K562 (cell line): Measurements from ENCODE around the gene FAM53A. TPM values are rescaled to one million over a fixed set of nuclear protein-coding genes. Genes with fewer than 3 reads are reported as not detected.

Source experiments
- ATAC-seq: fragments of 200-7000 bp; cut with Tn5 transposase; 3 replicates; pipeline ENCODE4 v1.9.1; 2020; ENCODE audit warnings: moderate library complexity
- BruUV-seq: library from RNA; stranded (reverse); fragments of 400-500 nt; replicated peaks from 2 replicates; lab custom pipeline; 2021; lab: Mats Ljungman, UMichigan
- CTCF ChIA-PET: fragments of 300-600 bp; formaldehyde crosslinking; extraction: SDS; loops from one replicate; lab custom pipeline; 2021; ENCODE audit warnings: low intra/inter-chr PET ratio; lab: Yijun Ruan, JAX
- POLR2A ChIA-PET: fragments of 300-600, 350-650 bp; sonication (Branson Sonifier 250); formaldehyde crosslinking; extraction: SDS; loops from one replicate; lab custom pipeline; 2021; ENCODE audit warnings: antibody characterized with exemption, inconsistent platforms; lab: Yijun Ruan, JAX
- DNase-seq, 4 experiments: peaks; one replicate each; pipeline versions ENCODE4 v3.0.0 to v3.0.0-alpha.2; 2011 to 2018; ENCODE audit warnings: low spot score in 3 of 4, mixed read lengths in 3 of 4; ENCODE audit errors: extremely low read depth in 1 of 4
- FAIRE-seq: peaks from 2 replicates; lab custom pipeline; 2011; peaks lifted over from hg19 to GRCh38; lab: Jason Lieb, UNC
- H2AFZ ChIP-seq: 2 replicates; pipeline ENCODE4 v1.6.0; 2011; ENCODE audit warnings: low read depth, low read length, control low read depth, inconsistent platforms
- H3K27ac ChIP-seq: fragments of 200-600 bp; 3 replicates; pipeline ENCODE4 v1.8.0; 2011; ENCODE audit warnings: low read depth, mild to moderate bottlenecking, control low read depth, inconsistent platforms, low read length, moderate library complexity, mixed read lengths; ENCODE audit errors: extremely low read depth
- H3K27me3 ChIP-seq, 2 experiments: fragments of 300-600 bp in 1 of 2; 2 replicates in 1 of 2; 3 replicates in 1 of 2; pipeline versions ENCODE4 v1.6.0 to v1.8.0; 2011; ENCODE audit warnings: inconsistent platforms in 2 of 2, low read length in 2 of 2, mild to moderate bottlenecking in 1 of 2, mixed read lengths in 1 of 2, moderate library complexity in 1 of 2; ENCODE audit not compliant: control insufficient read depth in 2 of 2, insufficient read depth in 2 of 2
- H3K36me3 ChIP-seq: fragments of 300-600 bp; 3 replicates; pipeline ENCODE4 v1.8.0; 2011; ENCODE audit warnings: mild to moderate bottlenecking, low read length, inconsistent platforms; ENCODE audit not compliant: control insufficient read depth, insufficient read depth
- H3K4me1 ChIP-seq, 2 experiments: fragments of 200-600 bp in 1 of 2; replicated peaks in 1 of 2; 2 replicates in 1 of 2; 3 replicates in 1 of 2; pipeline versions ENCODE4 v1.5.1 to v1.8.0; 2011; ENCODE audit warnings: inconsistent platforms in 2 of 2, low read length in 2 of 2, mild to moderate bottlenecking in 1 of 2, mixed read lengths in 1 of 2, moderate library complexity in 1 of 2; ENCODE audit not compliant: control insufficient read depth in 2 of 2, insufficient read depth in 2 of 2
- H3K4me2 ChIP-seq: 2 replicates; pipeline ENCODE4 v1.6.1; 2011; ENCODE audit warnings: low read length, control low read depth, inconsistent platforms, mixed read lengths; ENCODE audit not compliant: insufficient read depth
- H3K4me3 ChIP-seq: fragments of 200-600 bp; sonication (generic), shearing (Covaris generic); 2 replicates; pipeline ENCODE4 v1.5.1; 2016; ENCODE audit warnings: control low read depth, inconsistent platforms
- H3K79me2 ChIP-seq: fragments of 200-600 bp; 3 replicates; pipeline ENCODE4 v1.8.0; 2011; ENCODE audit warnings: low read length, inconsistent platforms; ENCODE audit not compliant: control insufficient read depth, insufficient read depth
- H3K9ac ChIP-seq, 2 experiments: 2 replicates each; pipeline versions ENCODE4 v1.6.0 to v1.6.1; 2011; ENCODE audit warnings: low read depth in 2 of 2, low read length in 2 of 2, control low read depth in 1 of 2, inconsistent platforms in 1 of 2, mild to moderate bottlenecking in 1 of 2, mixed read lengths in 1 of 2; ENCODE audit not compliant: insufficient read depth in 1 of 2
- H3K9me1 ChIP-seq: one replicate; pipeline ENCODE4 v1.6.0; 2011; ENCODE audit warnings: inconsistent platforms, mild to moderate bottlenecking, low read length, moderate library complexity; ENCODE audit not compliant: control insufficient read depth, insufficient read depth
- H3K9me3 ChIP-seq: replicated peaks from 2 replicates; pipeline ENCODE4 v1.5.1; 2011; ENCODE audit warnings: low read depth, low read length, inconsistent platforms; ENCODE audit not compliant: control insufficient read depth, insufficient read depth
- H4K20me1 ChIP-seq: replicated peaks from 2 replicates; pipeline ENCODE4 v1.6.1; 2011; ENCODE audit warnings: low read length, inconsistent platforms, mixed read lengths; ENCODE audit not compliant: control insufficient read depth, insufficient read depth
- CBX1 ChIP-seq: sonication (generic); IDR thresholded peaks from 2 replicates; pipeline ENCODE4 v1.6.1; 2016; ENCODE audit warnings: antibody characterized with exemption, low read depth, mild to moderate bottlenecking
- CBX3 ChIP-seq, 2 experiments: IDR thresholded peaks; 1 replicate in 1 of 2; 2 replicates in 1 of 2; pipeline ENCODE4 v1.6.1; 2012; ENCODE audit warnings: inconsistent platforms in 2 of 2, low read length in 2 of 2, borderline replicate concordance in 1 of 2, control low read depth in 1 of 2
- E2F6 ChIP-seq, 2 experiments: IDR thresholded peaks; 2 replicates each; pipeline ENCODE4 v1.6.1; 2011; ENCODE audit warnings: borderline replicate concordance in 1 of 2, control low read depth in 1 of 2, low read depth in 1 of 2, low read length in 1 of 2, mild to moderate bottlenecking in 1 of 2, mixed read lengths in 1 of 2, moderate library complexity in 1 of 2; ENCODE audit not compliant: insufficient read depth in 1 of 2, insufficient read length in 1 of 2, poor library complexity in 1 of 2, severe bottlenecking in 1 of 2; ENCODE audit errors: extremely low read depth in 1 of 2
- ERF ChIP-seq: fragments of 450-650 bp; formaldehyde crosslinking; IDR thresholded peaks from 2 replicates; pipeline ENCODE4 v1.4.0; 2020; ENCODE audit warnings: mild to moderate bottlenecking, mixed read lengths
- ETV6 ChIP-seq, 3 experiments: fragments of 150-350 bp in 1 of 3; sonication (generic) in 1 of 3; formaldehyde crosslinking in 1 of 3; IDR thresholded peaks; 2 replicates each; pipeline versions ENCODE4 v1.6.1 to v1.8.0; 2014 to 2022; ENCODE audit warnings: borderline replicate concordance in 2 of 3, low read depth in 2 of 3, antibody characterized with exemption in 1 of 3, low read length in 1 of 3, mild to moderate bottlenecking in 1 of 3, missing genetic modification reagents in 1 of 3
- FOS ChIP-seq: IDR thresholded peaks from 3 replicates; pipeline ENCODE4 v1.6.1; 2011; ENCODE audit not compliant: insufficient read length; ENCODE audit errors: extremely low read depth
- MAX ChIP-seq: sonication (generic); formaldehyde crosslinking; IDR thresholded peaks from 2 replicates; pipeline ENCODE4 v1.9.0; 2022; ENCODE audit warnings: mild to moderate bottlenecking, missing genetic modification reagents
- PHF20 ChIP-seq: fragments of 450-650 bp; IDR thresholded peaks from 2 replicates; pipeline ENCODE4 v1.6.1; 2018; ENCODE audit not compliant: partially characterized antibody
- SP1 ChIP-seq: sonication (generic); formaldehyde crosslinking; IDR thresholded peaks from 2 replicates; pipeline ENCODE4 v1.8.1; 2022; ENCODE audit warnings: mild to moderate bottlenecking, missing genetic modification reagents
- ZNF384 ChIP-seq: IDR thresholded peaks from 2 replicates; pipeline ENCODE4 v1.6.1; 2012; ENCODE audit warnings: low read depth, low read length, improper control_type of control experiment
- ZZZ3 ChIP-seq: fragments of 450-650 bp; IDR thresholded peaks from 2 replicates; pipeline ENCODE4 v1.6.1; 2016; ENCODE audit warnings: antibody characterized with exemption, mild to moderate bottlenecking, moderate library complexity
- WGBS: fragments of 100-300 bp; shearing (Covaris generic); methylation state at CpG from one replicate; pipeline ENCODE4 v1.1.6; 2016; ENCODE audit warnings: low coverage, mixed read lengths; ENCODE audit not compliant: insufficient coverage; ENCODE audit errors: missing lambda C conversion rate; 5-methylcytosine and 5-hydroxymethylcytosine counted together
- in situ Hi-C: fragments of 300-500 bp; cut with MboI; formaldehyde crosslinking; loops from 4 replicates; pipeline ENCODE4 v1.15.0; 2018; ENCODE audit warnings: inconsistent platforms, mixed read lengths
- intact Hi-C: fragments of 100-400 bp; cut with micrococcal nuclease; formaldehyde crosslinking; loops from 2 replicates; pipeline ENCODE4 v1.14.2; 2022
- polyA plus RNA-seq, 8 experiments: library from polyadenylated mRNA; depleted of rRNA in 4 of 8; stranded (reverse) in 5 of 8; unstranded in 3 of 8; fragments of >200 nt; fragmentation: Nextera tagmentation in 2 of 8; fragmentation: Illumina TruSeq in 1 of 8; extraction: Ambion mirVana in 2 of 8; extraction: Trizol in 1 of 8; gene quantifications; 2 replicates each; pipeline versions ENCODE4 v1.2.1 to v1.2.3, GENCODE V29; 2011 to 2014; ENCODE audit warnings: inconsistent platforms in 1 of 8, missing spikeins in 1 of 8
- total RNA-seq, 7 experiments: library from RNA; depleted of rRNA in 6 of 7; stranded (reverse); fragments of >200 nt in 6 of 7; fragmentation: Illumina TruSeq in 2 of 7; extraction: Trizol in 2 of 7; gene quantifications; 2 replicates each; pipeline versions ENCODE4 v1.2.1 to v1.2.3, GENCODE V29; 2011 to 2021; ENCODE audit warnings: low replicate concordance in 1 of 7
- TF ChIP-seq, protein P1 (sequence below): fragments of 450-650 bp; IDR thresholded peaks from one replicate; pipeline ENCODE4 v1.6.1; 2018; ENCODE audit warnings: mild to moderate bottlenecking, moderate library complexity; ENCODE audit not compliant: partially characterized antibody

Gene FAM53A
- total and polyA plus RNA-seq, 9 of the 15 experiments (the other 6 are each of a cell fraction or from before 2014, with no cell fraction given) = 0.53 to 2.7 (median 1.4) TPM; not detected in 2

DNA sequence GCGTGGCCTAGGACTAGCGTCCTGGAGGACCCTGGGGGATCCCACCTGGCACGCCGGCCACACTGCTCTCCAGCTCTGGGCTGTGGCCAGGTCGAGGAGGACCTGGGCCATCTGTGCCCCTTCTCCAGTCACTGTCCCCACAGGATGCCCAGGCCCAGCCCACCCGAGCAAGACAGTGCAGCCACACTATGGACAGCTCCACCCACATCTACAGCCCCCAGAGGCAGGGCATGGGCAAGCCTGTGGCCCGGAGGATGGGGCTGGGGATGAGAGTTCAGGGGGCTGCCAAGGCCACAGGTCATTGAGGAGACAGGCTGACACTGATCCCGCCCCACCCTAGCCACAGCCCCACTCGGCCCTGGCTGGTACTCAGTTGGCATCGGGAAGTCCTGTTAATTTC, 30.3 kb downstream of the FAM53A start:
- CTCF ChIA-PET = no interaction called here
- no peak for TF ChIP-seq SP1 (CRISPR knock-in tag)
- TF ChIP-seq E2F6 (IDR thresholded peaks at IDR 0.05; ENCODE audit: borderline replicate concordance in 1 of 2, extremely low read depth in 1 of 2, insufficient read depth in 1 of 2, insufficient read length in 1 of 2, low read depth in 1 of 2, low read length in 1 of 2, poor library complexity in 1 of 2, severe bottlenecking in 1 of 2) = no peak
- BruUV-seq = no TSS peak
- ATAC-seq = no peak
- Histone ChIP-seq H2AFZ (no peak overlapping the region), H3K27me3 (peaks cover 0 to 20% of the 10 kb centered on the region in 2 experiments; a peak in 3 of 5 replicates), H3K9me3 (no peaks in the 10 kb centered on the region), H3K4me2 (no peak overlapping the region), H3K79me2 (no peaks in the 10 kb centered on the region), H3K36me3 (no peaks in the 10 kb centered on the region), H3K9me1 (no peaks in the 10 kb centered on the region), H3K9ac (no peak overlapping the region), H3K27ac (no peak overlapping the region), H3K4me1 (peaks cover 0 to 36% of the 10 kb centered on the region in 2 experiments; a peak in 2 of 5 replicates), H3K4me3 (no peak overlapping the region), H4K20me1 (peaks cover 6% of the 10 kb centered on the region)
- 11% methylated on average over 10 of the region's 10 CpGs for WGBS
- POLR2A ChIA-PET = interaction anchor here (0.6 to 1.0 kb wide), 2 partner anchors 24 to 69 kb away, joined by 3 to 6 read pairs; no protein-coding TSS in a partner anchor
- no peak for FAIRE-seq
- no peak for DNase-seq
- intact Hi-C loops (no loop called here), in situ Hi-C loops (no loop called here)

GRCh38 chr4:1652088-1652487, 32.0 kb downstream of the FAM53A start:
- DNase-seq = no peak
- peaks cover 0 to 36% of the 10 kb centered on the region in 2 experiments; a peak in 3 of 5 replicates for H3K27me3 ChIP-seq
- H3K9ac ChIP-seq = no peak overlapping the region
- no peak for ATAC-seq
- POLR2A ChIA-PET = no interaction called here
- H3K36me3 ChIP-seq = no peaks in the 10 kb centered on the region
- H3K9me1 ChIP-seq = no peaks in the 10 kb centered on the region
- BruUV-seq = no TSS peak
- no peak overlapping the region for H3K27ac ChIP-seq
- H3K4me3 ChIP-seq = no peak overlapping the region
- TF ChIP-seq ETV6 (IDR thresholded peaks at IDR 0.05; ENCODE audit: borderline replicate concordance in 1 of 2, low read depth in 2 of 2, low read length in 1 of 2) = no peak
- TF ChIP-seq ETV6 (CRISPR knock-in tag; IDR thresholded peaks at IDR 0.05; ENCODE audit: borderline replicate concordance) = no peak
- peak; percentile 38 for TF ChIP-seq PHF20
- no peak for TF ChIP-seq ZNF384
- TF ChIP-seq, protein P1, sequence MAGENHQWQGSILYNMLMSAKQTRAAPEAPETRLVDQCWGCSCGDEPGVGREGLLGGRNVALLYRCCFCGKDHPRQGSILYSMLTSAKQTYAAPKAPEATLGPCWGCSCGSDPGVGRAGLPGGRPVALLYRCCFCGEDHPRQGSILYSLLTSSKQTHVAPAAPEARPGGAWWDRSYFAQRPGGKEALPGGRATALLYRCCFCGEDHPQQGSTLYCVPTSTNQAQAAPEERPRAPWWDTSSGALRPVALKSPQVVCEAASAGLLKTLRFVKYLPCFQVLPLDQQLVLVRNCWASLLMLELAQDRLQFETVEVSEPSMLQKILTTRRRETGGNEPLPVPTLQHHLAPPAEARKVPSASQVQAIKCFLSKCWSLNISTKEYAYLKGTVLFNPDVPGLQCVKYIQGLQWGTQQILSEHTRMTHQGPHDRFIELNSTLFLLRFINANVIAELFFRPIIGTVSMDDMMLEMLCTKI = no peak
- TF ChIP-seq ERF (CRISPR knock-in tag) = no peak
- TF ChIP-seq MAX (CRISPR knock-in tag) = peak; percentile 6; the same call in 1 of the 2 replicates
- TF ChIP-seq FOS = no peak
- no peak for TF ChIP-seq ZZZ3
- 0 out of 3 replicates have a peak, but pooled peaks of 1 of the 2 experiments have one; percentile 32 for TF ChIP-seq CBX3 (IDR thresholded peaks at IDR 0.05; ENCODE audit: borderline replicate concordance in 1 of 2, low read length in 2 of 2)
- TF ChIP-seq CBX1 = 0 out of 2 replicates have a peak, but pooled peaks have one; percentile 33
- TF ChIP-seq, all 486 proteins: peak for 4
- Histone ChIP-seq H4K20me1 (peaks cover 6% of the 10 kb centered on the region), H2AFZ (no peak overlapping the region), H3K79me2 (no peaks in the 10 kb centered on the region), H3K4me1 (peaks cover 0 to 40% of the 10 kb centered on the region in 2 experiments; a peak in 2 of 5 replicates), H3K9me3 (no peaks in the 10 kb centered on the region), H3K4me2 (no peak overlapping the region)
- CTCF ChIA-PET = no interaction called here
- intact Hi-C loops = no loop called here
- 76% methylated on average over 10 of the region's 13 CpGs for WGBS
- in situ Hi-C loops = no loop called here
- no peak for FAIRE-seq
